Measurements from ENCODE around the gene LMOD1.
"Not testable (repeated sequence)": the region's sequence is repeated elsewhere in the genome, so short reads cannot be mapped to it uniquely, and the experiment has no call there.

LMOD1 gene

DNA sequence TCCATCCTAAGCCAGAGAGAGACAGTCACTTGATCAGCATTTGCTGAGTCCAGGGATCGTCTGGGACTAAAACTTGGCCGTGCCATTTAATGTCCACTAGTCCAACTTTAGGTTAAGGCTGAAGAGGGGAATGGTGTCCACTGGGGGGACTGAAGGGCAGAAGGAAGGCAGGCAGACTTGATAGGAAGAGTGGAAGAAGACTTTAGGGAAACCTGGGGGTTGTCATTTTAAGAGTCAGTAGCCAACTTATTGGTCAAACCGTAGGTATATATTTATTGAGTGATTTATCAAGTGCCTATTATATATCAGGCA lies 1.3 kb upstream of the LMOD1 start:
- no peak for DNase-seq (ENCODE audit: low read depth in 2 of 2)

DNA sequence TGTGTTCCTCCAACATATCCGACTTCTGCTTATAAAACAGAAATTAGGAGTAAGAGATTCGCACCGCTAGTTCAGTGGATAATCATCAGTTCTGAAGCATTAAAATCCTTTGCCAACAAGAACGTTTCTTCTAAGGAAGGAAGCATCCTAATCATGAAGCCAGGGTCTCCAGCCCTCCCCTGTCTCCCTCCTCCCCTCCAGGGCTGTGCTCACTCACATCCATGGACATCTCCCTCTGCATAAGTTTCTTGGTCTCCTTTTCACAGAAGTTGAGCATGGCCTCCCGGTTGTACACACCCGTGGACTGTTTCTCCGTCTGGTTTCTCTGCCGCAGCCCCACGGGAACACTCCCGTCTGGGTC lies 505 bp downstream of the LMOD1 start:
- no peak for DNase-seq (ENCODE audit: low read depth in 2 of 2)

GRCh38 chr1:201945157-201945556 lies 1.2 kb downstream of the LMOD1 start:
- DNase-seq (ENCODE audit: low read depth in 2 of 2) = no peak

GRCh38 chr1:201944639-201945038 lies 1.7 kb downstream of the LMOD1 start:
- DNase-seq (ENCODE audit: low read depth in 2 of 2) = no peak

DNA sequence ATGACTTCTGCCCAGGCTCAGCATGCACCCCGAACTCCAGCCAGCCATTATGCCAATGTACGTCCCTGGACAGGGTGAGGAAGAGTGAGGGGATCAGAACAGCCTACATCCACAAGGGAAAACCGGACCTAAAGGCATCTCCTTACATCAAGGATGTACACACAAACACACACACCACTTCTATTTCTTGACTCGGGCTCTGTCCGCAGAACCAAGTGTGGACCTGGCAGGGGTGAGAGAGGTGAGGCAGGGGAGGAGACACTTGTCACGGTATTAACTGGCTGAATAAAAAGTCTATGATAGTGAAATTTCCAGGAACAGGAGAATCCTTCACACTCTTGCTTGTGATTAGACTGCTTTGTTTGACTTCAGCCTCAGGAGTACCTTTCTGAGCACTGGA lies 2.3 kb downstream of the LMOD1 start:
- DNase-seq (ENCODE audit: low read depth in 2 of 2) = no peak

DNA sequence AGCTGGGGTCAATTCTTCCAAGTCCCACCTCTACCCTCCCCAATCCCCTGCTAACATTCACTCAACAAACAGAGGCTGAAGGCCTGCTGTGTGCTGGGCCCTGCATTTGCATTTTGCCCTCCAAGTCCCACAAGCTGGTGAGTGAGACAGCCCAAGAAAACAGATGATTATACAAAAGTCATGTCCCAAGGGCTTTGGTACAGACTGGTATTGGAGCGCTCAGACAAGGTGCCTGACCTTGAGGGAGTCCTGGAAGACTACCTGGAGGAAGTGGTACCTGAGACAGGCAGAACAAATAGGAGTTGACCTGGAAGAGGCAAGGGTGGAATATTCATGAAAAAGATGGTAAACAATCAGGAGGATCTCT lies 4.2 kb downstream of the LMOD1 start:
- DNase-seq (ENCODE audit: low read depth in 2 of 2) = no peak

- no peak for DNase-seq (ENCODE audit: low read depth in 2 of 2)
Measured at GRCh38 chr1:201941420-201942128, 4.8 kb downstream of the LMOD1 start.

DNA sequence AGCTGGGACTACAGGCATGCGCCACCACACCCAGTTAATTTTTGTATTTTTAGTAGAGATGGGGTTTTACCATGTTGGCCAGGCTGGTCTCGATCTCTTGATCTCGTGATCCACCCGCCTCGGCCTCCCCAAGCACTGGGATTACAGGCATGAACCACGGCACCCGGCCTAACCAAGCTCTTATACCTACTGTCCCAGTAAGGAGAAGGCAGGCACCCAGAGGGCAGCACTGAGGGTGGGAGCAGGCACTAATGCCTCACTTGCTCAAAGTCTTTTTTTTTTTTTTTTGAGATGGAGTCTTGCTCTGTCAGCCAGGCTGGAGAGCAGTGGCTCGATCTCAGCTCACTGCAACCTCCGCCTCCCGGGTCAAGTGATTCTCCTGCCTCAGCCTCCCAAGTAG lies 6.0 kb downstream of the LMOD1 start:
- DNase-seq (ENCODE audit: low read depth in 2 of 2) = not testable (repeated sequence)

GRCh38 chr1:201939574-201939973 lies 6.8 kb downstream of the LMOD1 start:
- no peak for DNase-seq (ENCODE audit: low read depth in 2 of 2)

DNA sequence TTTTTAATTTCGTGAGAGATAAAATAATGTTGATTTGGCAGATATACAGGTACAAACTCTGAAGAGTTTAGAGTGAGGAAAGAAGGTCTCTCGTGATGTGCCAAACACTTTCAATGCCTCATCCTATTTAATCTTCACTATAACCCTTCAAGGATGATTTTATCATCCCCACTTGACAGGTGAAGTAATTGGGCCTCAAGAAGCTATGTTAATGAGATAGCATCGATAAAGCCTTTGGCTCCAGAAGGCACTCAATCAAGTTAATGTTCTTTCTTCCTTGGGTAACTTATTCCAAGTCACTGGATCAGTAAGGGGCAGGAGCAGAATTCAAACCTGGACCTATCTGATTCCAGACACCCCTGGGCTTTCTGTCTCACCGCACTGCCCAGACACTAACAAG lies 7.2 kb downstream of the LMOD1 start:
- no peak for DNase-seq (ENCODE audit: low read depth in 2 of 2)

- DNase-seq (ENCODE audit: low read depth in 2 of 2) = no peak
Measured at GRCh38 chr1:201938440-201939035, 7.8 kb downstream of the LMOD1 start.

- DNase-seq (ENCODE audit: low read depth in 2 of 2) = no peak
Measured at GRCh38 chr1:201937624-201938213, 8.6 kb downstream of the LMOD1 start.

GRCh38 chr1:201933840-201934430 lies 12.4 kb downstream of the LMOD1 start:
- DNase-seq (ENCODE audit: low read depth in 2 of 2) = no peak

DNA sequence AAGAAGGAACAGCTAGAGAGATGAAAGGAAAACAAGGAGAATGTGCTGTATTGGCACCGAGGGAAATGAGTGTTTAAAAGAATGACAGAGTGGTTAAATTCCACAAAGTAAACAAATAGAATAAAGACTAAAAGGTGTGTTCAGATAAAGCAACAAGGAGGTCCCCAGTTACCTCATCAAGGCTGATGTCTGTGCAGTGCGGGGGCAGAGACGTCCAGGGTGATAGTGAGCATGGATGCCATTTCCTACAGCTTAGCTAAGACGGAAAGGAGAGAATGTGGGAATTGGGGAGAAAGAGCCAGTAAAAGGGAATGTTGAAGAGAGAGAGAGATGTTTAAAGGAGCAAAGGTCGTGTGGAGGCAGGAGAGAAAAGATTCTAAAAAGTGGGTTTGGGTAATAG lies 15.5 kb downstream of the LMOD1 start:
- DNase-seq (ENCODE audit: low read depth in 2 of 2) = no peak

DNA sequence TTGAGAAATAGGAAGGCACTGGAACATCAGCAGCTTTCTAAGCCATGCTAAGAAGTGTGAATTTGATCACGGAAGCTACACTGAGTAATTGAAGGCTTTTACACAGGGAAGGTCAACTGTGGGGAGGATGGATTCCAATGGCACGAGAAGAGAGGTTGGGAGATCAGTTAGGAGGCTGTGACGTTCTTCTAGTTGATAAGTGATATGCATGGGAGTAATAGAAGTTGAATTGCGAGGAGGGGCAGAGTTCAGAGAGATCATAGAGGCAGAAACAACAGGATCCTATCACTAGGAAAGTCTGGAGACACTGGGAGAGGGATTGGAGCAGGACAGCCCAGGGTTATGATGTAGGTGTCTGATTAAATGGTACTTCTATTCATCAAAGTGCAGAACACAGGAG lies 16.2 kb downstream of the LMOD1 start:
- no peak for DNase-seq (ENCODE audit: low read depth in 2 of 2)

- no peak for DNase-seq (ENCODE audit: low read depth in 2 of 2)
Measured at GRCh38 chr1:201928266-201928665, 18.1 kb downstream of the LMOD1 start.

GRCh38 chr1:201925981-201926645 lies 20.2 kb downstream of the LMOD1 start:
- DNase-seq (ENCODE audit: low read depth in 2 of 2) = no peak

DNA sequence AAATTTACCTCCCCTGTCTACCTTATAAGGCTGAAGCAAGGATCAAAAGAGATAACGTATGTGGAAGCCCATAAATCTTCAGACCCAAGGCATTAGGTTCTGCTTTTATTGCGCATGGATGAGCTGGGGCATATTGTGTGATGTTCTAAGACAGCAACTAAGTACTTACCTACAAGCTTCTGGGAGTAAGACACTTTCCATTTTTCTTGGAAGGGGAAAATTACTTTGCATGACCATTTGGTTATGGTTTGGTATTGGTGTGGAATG lies 21.1 kb downstream of the LMOD1 start:
- no peak for DNase-seq (ENCODE audit: low read depth in 2 of 2)

DNA sequence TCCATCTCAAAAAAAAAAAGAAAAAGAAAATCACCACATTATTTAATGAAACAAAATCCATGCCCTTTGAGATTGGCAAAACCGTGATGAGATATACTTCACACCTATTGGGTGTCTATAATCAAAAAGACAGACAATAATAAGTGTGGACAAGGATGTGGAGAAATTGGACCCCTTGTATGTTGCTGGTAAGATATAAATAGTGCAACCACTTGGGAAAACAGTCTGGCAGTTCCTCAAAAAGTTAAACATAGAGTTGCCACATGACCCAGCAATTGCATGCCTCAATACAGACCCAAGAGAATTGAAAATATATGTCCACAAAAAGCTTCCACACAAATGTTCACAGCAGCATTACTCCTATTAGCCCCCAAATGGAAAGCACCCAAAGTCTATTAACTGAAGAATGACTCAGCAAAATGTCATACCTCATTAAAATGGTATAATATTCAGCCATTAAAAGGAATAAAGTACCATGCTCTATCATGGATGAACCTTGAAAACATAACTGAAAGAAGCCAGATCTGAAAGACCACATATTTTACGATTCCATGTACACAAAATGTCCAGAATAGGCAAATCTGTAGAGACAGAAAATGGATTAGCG lies 24.3 kb downstream of the LMOD1 start:
- DNase-seq (ENCODE audit: low read depth in 2 of 2) = no peak

DNA sequence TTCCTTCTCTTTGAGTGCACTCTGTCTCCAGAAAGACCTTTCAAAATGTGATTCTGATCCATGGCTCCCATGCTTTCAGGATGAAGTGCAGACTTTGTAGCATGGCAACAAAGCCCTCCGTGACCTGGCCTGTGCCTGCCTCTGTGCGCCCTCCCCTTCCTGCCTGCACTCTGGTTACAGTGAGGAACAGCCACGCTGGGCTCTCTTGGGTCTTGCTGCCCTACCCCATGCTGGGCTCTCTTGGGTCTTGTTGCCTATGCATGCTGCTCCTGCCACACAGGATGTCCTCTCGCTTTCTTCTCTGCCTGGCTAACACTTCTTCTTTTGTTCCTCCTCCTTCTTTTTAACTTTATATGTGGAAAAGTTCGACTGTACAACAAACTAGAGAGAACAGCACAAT lies 28.0 kb downstream of the LMOD1 start:
- no peak for DNase-seq (ENCODE audit: low read depth in 2 of 2)

- DNase-seq (ENCODE audit: low read depth in 2 of 2) = no peak
Measured at GRCh38 chr1:201917362-201918033, 28.9 kb downstream of the LMOD1 start.

GRCh38 chr1:201916649-201917249 lies 29.6 kb downstream of the LMOD1 start:
- no peak for DNase-seq (ENCODE audit: low read depth in 2 of 2)
